Upper lobe of left lung (tissue), 4 donors: ENCODE data around the gene REC8.

Experiments
- CTCF ChIP-seq, 6 experiments: fragments of 450-650 bp in 4 of 6; fragments of 200-600 bp in 2 of 6; sonication (generic) in 2 of 6; IDR thresholded peaks; one replicate each; pipeline ENCODE4 v1.5.1; 2016 to 2019; ENCODE audit warnings: antibody characterized with exemption in 6 of 6
- POLR2A ChIP-seq, 4 donors: fragments of 450-650 bp; IDR thresholded peaks; one replicate each; pipeline ENCODE4 v1.5.1; 2016 to 2017; ENCODE audit warnings: antibody characterized with exemption in 4 of 4, mild to moderate bottlenecking in 2 of 4

DNA sequence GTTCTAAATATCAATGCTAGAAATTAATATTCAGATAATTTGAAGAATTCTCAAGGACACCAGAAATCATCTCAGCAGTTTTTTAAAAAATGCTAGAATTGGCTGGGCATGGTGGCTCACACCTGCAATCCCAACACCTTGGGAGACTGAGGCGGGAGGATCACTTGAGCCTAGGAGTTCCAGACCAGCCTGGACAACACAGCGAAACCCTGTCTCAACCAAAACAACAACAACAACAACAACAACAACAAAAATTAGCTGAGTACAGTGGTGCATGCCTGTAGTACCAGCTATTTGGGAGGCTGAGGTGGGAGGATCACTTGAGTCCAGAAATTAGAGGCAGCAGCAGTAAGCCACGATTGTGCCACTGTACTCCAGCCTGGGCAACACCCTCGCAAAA lies 47.2 kb downstream of the REC8 start:
- TF ChIP-seq CTCF (IDR thresholded peaks at IDR 0.05) (no peak), POLR2A (IDR thresholded peaks at IDR 0.05) (no peak)
